Activated CD4-positive, alpha-beta T cell treated with anti-CD3 and anti-CD28 coated beads, Interleukin-10, Interleukin-2, amounts not matched to agents 100 ng/mL and 50 ng/mL, durations not matched to agents 16 hours and 8 hours (primary cell): ENCODE results near the gene SSBP3.

Experiments used
- DNase-seq: peaks from one replicate; pipeline ENCODE4 v3.0.0-alpha.2; 2020

SSBP3 gene

GRCh38 chr1:54260810-54261209, 145.4 kb downstream of the SSBP3 start:
- DNase-seq = no peak

DNA sequence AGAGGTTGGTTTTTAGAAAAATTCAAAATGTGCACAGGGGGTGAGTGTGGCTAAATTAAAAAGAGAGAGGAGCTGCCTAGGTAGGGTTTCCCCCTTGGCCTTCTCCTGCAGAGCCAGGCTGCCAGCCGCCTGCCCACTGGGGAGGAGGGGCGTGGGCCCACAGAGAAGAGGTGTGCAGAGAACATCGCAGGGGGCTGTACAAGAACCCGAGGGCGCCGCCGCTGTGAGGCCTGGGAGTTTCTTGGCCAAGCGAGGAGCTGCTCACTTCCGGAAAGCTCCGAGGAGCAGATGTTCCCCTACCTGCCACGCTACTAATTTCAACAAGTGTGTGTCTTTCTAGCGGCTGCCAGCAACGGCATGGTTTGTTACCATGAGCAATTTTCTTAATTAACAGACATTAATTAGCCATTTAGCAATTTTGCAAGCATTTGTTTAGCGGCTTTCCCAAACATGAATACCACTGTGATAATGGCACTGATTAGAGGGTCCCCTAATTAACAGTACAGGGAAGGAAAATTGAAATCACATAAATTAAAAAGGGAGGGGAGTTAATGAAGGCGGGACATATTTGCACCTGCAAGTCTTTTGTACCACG, 146.6 kb downstream of the SSBP3 start:
- no peak for DNase-seq

GRCh38 chr1:54257876-54258275, 148.3 kb downstream of the SSBP3 start:
- no peak for DNase-seq

DNA sequence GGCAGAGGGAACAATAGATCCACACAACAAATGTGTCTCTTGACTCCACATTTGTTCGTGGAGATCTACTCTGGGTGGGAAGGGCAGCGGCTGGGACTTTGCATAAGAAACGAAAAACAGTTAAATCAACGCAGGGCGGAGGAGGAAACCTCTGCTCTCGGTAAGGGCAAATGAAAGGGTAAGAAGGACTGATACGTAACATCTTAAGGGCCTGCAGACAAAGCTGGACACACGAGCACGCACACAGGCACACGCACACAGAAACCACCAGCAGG, 148.9 kb downstream of the SSBP3 start:
- DNase-seq = no peak

- no peak for DNase-seq
These were observed 149.5 kb downstream of the SSBP3 start for GRCh38 chr1:54256522-54257345.

GRCh38 chr1:54255026-54255702, 151.0 kb downstream of the SSBP3 start:
- DNase-seq = no peak

DNA sequence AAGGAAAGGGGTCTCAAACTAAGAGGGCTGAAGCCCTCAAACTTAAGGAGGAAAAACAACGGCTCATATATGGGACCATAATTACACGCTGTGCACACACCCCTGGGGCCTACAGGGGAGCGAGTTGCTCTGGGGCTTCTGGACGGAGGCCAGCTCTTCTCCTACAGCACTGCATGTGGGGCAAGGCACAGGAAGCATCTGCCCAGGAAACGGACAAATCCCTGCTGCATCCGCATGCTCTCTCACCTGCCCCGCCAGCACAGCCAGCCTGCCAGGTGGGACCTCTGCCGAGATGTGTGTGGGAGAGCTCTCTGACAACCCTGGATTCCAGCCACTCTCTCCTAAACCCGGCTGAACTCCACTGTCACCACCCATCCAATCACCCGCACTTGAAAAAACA, 152.1 kb downstream of the SSBP3 start:
- DNase-seq = no peak

DNA sequence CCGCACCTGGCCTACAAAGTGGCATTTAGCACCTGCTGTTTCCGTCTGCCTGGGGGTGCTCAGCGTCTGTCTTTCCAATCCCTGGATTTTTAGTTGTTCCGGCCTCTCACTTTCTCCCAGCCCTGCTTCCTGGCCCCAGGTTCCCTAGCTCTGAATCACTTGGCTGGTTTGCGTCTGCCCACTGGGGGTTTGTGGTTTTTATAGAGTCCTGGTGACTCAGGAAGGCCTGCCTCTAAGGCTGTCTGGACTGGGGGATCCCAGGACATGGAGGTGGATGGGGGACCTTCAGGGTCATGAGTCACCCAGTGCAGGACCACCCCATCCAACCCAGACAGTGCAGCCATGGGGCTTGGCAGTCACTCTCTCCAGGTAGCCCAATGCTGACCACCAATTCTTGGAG, 152.7 kb downstream of the SSBP3 start:
- DNase-seq = no peak

DNA sequence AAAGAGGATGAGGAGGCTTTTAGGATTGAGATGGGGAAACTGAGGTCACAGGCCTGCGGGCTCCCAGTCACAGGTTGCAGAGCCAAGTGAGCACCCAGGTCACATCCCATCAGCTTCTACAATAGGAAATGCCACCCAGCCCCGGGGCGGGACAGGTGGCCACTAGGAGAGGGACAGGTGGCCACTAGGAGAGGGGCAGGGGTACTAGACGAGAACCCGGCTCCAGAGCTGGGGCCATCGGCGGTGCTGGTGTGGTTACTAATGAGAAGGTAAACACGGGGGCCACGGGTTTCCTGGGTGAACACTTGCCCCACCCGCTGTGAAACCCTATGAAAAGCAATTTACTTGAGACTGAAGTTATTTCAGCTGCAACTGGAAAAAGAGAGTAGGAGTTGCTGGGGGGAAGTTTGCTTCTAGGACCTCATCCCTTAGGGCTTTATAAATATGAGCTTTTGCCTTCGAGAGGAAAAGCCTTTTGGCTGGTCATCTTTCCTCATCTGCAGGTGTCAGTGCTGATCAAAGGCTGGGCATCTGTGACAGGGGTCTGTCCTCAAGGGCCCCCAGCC, 153.7 kb downstream of the SSBP3 start:
- DNase-seq = no peak

- no peak for DNase-seq
These were observed 155.5 kb downstream of the SSBP3 start for GRCh38 chr1:54250670-54251069.

DNA sequence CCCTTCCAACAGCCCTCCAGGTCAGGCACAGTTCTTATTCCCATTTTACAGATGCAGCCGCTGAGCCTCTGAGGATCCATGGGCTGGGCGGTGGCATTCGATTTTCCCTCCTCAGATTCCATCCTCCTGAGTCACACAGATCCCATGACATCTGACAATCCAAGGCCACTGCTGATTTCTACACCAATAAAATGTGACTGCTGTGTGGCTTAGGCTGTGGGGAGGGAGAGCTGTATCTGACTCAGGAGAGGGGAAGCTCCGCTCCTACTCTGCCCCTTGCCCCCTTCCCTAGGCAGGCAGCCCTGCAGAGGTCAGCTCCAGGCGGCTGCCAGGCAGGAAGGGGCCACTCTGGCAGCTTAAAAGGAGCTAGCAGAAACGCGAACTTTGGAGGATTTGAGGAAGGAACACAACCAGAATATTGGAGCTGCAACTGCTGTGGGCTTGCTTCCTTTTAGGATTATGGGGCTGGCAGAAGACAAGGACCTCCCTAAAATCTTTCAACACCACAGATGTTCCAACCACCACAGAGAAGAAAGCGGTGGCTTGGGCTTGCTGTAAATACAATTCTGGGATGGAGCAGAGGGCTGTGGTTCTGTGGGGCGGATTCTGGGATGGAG, 156.3 kb downstream of the SSBP3 start:
- DNase-seq = no peak

GRCh38 chr1:54248966-54249365, 157.2 kb downstream of the SSBP3 start:
- DNase-seq = no peak

DNA sequence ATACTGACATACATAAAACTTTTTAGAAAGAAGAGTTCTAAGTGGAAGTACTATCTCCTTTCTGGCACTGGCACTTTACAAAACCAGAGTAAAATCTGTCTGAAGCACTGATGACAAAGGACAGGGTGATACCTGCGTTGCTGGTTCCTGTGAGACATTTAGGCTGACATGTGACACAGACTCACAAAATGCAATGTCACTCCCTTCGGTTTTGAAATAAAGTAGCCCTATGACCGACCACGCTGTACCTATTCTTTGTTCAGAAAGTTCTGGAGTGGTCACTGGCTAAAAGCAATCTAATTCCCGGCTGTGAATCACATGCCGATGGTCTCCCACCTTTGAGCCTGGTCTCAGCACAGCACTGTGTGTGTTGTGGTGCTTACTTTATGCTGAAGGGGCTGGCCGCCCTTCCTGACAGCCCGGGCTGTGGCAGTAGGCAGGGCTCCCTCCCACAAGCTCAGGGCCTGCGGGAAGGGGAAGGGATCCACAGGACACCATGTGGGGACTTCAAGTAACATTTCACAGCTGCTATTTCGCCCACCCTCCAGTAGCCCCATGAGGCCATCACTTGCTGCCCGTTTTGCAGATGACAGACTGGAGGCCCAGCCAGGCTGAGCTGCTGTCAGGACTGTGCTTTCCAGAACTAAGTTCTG, 158.2 kb downstream of the SSBP3 start:
- no peak for DNase-seq

GRCh38 chr1:54246116-54246721, 160.0 kb downstream of the SSBP3 start:
- DNase-seq = no peak

- DNase-seq = no peak
These were observed 160.7 kb downstream of the SSBP3 start for GRCh38 chr1:54245501-54245900.

- DNase-seq = no peak
These were observed 161.5 kb downstream of the SSBP3 start for GRCh38 chr1:54244655-54245054.

- DNase-seq = no peak
These were observed 163.2 kb downstream of the SSBP3 start for GRCh38 chr1:54243022-54243421.

GRCh38 chr1:54241364-54241763, 164.8 kb downstream of the SSBP3 start:
- no peak for DNase-seq

DNA sequence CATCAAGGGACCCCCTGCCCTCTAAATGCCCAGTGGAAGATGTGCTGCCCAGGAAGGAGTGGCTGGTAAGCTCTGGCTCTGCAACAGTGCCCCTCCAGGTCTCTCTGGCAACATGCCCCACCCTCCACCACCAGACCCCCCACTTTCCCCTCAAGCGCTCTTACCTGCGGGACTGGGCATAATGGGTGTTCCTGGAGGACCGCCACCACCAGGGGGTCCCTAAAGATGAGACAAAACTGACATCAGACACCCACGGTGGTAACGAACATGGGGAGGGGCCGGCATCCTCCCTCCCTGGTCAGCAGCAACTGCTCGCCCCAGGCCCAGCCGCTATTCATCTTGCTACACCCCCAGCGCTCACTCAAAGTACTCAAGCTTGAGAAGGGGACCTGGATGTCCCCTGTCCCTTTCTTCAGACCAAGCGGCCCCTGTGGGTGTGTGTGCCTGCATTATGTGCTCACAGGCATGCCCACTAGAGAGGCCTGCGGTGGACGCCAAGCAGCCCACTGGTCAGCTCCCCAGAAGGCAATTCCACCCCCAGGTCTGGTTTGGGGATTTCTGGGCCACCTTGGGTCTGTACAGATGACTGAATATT, 165.4 kb downstream of the SSBP3 start:
- no peak for DNase-seq

GRCh38 chr1:54239631-54240031, 166.6 kb downstream of the SSBP3 start:
- no peak for DNase-seq

DNA sequence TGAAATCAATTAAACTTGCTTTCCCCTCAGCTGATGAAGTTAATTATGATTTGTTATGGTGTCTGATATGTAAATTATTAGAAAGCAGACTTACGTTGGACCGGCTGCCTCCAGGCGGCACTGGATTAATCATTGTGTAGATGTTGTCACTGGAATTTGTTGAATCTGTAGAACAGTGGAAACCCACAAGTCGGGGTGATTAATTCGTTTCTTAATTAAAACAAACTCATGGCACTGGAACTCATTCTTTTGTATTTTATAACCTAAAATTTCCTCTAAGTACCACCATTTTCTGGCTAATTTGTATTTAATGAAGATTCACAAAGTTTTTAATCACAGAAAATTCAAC, 167.2 kb downstream of the SSBP3 start:
- no peak for DNase-seq

GRCh38 chr1:54238353-54239034, 167.7 kb downstream of the SSBP3 start:
- DNase-seq = no peak
